HPDE6-E6E7 (cell line): ENCODE results near the gene NOD1.
A peak's percentile ranks its signal among the peaks of the same experiment; 100 is the strongest.

Source experiments
- DNase-seq: peaks from one replicate; pipeline ENCODE4 v3.0.0; 2011; ENCODE audit warnings: missing footprints; ENCODE audit errors: extremely low spot score

The NOD1 gene

GRCh38 chr7:30450240-30450982 is 28.2 kb downstream of the NOD1 start:
- DNase-seq, result no peak

- DNase-seq, result no peak
These were observed 30.0 kb downstream of the NOD1 start for GRCh38 chr7:30448461-30449189.

GRCh38 chr7:30447466-30447865 is 31.1 kb downstream of the NOD1 start:
- DNase-seq, result no peak

GRCh38 chr7:30446266-30446665 is 32.3 kb downstream of the NOD1 start:
- no peak for DNase-seq

GRCh38 chr7:30445770-30446169 is 32.8 kb downstream of the NOD1 start:
- no peak for DNase-seq

- DNase-seq, result no peak
These were observed 40.6 kb downstream of the NOD1 start for GRCh38 chr7:30437823-30438574.

- DNase-seq, result no peak
These were observed 42.1 kb downstream of the NOD1 start for GRCh38 chr7:30436518-30436917.

- no peak for DNase-seq
These were observed 42.5 kb downstream of the NOD1 start for GRCh38 chr7:30436046-30436445.

- DNase-seq, result no peak
These were observed 44.3 kb downstream of the NOD1 start for GRCh38 chr7:30434140-30434799.

GRCh38 chr7:30433506-30433905 is 45.1 kb downstream of the NOD1 start:
- no peak for DNase-seq

GRCh38 chr7:30433082-30433481 is 45.5 kb downstream of the NOD1 start:
- no peak for DNase-seq

- DNase-seq, result no peak
These were observed 47.8 kb downstream of the NOD1 start for GRCh38 chr7:30430777-30431176.

- DNase-seq, result peak; percentile 14
These were observed 48.3 kb downstream of the NOD1 start for GRCh38 chr7:30430276-30430675.

- DNase-seq, result no peak
These were observed 49.4 kb downstream of the NOD1 start for GRCh38 chr7:30429156-30429530.

GRCh38 chr7:30428246-30429155 is 50.1 kb downstream of the NOD1 start:
- no peak for DNase-seq

GRCh38 chr7:30427296-30428070 is 51.1 kb downstream of the NOD1 start:
- DNase-seq, result no peak

- DNase-seq, result no peak
These were observed 54.1 kb downstream of the NOD1 start for GRCh38 chr7:30424506-30424905.

GRCh38 chr7:30423788-30424505 is 54.6 kb downstream of the NOD1 start:
- no peak for DNase-seq

- no peak for DNase-seq
These were observed 55.7 kb downstream of the NOD1 start for GRCh38 chr7:30422922-30423321.
